HepG2 (cell line): Measurements from ENCODE around the gene ARHGEF7. TPM values are rescaled to one million over a fixed set of nuclear protein-coding genes. Genes with fewer than 3 reads are reported as not detected.

ENCODE experiments used
- HNRNPL ChIP-seq: fragments of 200-400 bp; formaldehyde crosslinking; IDR thresholded peaks from 2 replicates; pipeline ENCODE4 v1.6.1; 2017; ENCODE audit warnings: mild to moderate bottlenecking, low read depth, low read length
- JDP2 ChIP-seq: sonication (generic); formaldehyde crosslinking; IDR thresholded peaks from 2 replicates; pipeline ENCODE4 v1.8.1; 2022; ENCODE audit warnings: missing genetic modification reagents, borderline replicate concordance
- MBD4 ChIP-seq: IDR thresholded peaks from 2 replicates; pipeline ENCODE4 v1.6.1; 2012; ENCODE audit warnings: low read length, inconsistent platforms, borderline replicate concordance
- MYNN ChIP-seq: sonication (generic); formaldehyde crosslinking; IDR thresholded peaks from 2 replicates; pipeline ENCODE4 v1.4.0; 2020; ENCODE audit warnings: mild to moderate bottlenecking, low read depth, missing genetic modification reagents
- ONECUT2 ChIP-seq: sonication (generic); formaldehyde crosslinking; IDR thresholded peaks from 2 replicates; pipeline ENCODE4 v1.4.0; 2020; ENCODE audit warnings: missing genetic modification reagents
- SOX13 ChIP-seq, 3 experiments: fragments of 450-650 bp in 1 of 3; sonication (generic) in 1 of 3; formaldehyde crosslinking in 1 of 3; IDR thresholded peaks in 2 of 3; conservative IDR thresholded peaks in 1 of 3; 2 replicates each; pipeline versions ENCODE4 v1.5.0 to v1.6.1; 2016 to 2020; ENCODE audit warnings: antibody characterized with exemption in 1 of 3, mild to moderate bottlenecking in 1 of 3, missing compliant biosample characterization in 1 of 3, missing genetic modification reagents in 1 of 3, moderate library complexity in 1 of 3
- SPEN ChIP-seq: sonication (generic); formaldehyde crosslinking; IDR thresholded peaks from 2 replicates; pipeline ENCODE4 v1.5.1; 2020; ENCODE audit warnings: low read depth, mild to moderate bottlenecking, missing genetic modification reagents
- ZNF34 ChIP-seq: sonication (generic); formaldehyde crosslinking; IDR thresholded peaks from 2 replicates; pipeline ENCODE4 v1.4.0; 2020; ENCODE audit warnings: mild to moderate bottlenecking, missing genetic modification reagents, borderline replicate concordance
- polyA plus RNA-seq, 8 experiments: library from polyadenylated mRNA; depleted of rRNA in 3 of 8; stranded (reverse) in 7 of 8; unstranded in 1 of 8; fragments of >200 nt; fragmentation: Illumina TruSeq in 4 of 8; extraction: Trizol in 4 of 8; gene quantifications; 2 replicates each; pipeline versions ENCODE4 v1.2.1 to v1.2.3, GENCODE V29; 2011 to 2016; ENCODE audit warnings: low read depth in 4 of 8, missing spikeins in 1 of 8, mixed read lengths in 1 of 8; ENCODE audit not compliant: insufficient read depth in 1 of 8
- total RNA-seq, 5 experiments: library from RNA; depleted of rRNA; stranded (reverse); fragments of >200 nt; fragmentation: Illumina TruSeq; extraction: Trizol; gene quantifications; 2 replicates each; pipeline ENCODE4 v1.2.3, GENCODE V29; 2016; ENCODE audit warnings: low read depth in 1 of 5
- TF ChIP-seq, protein P1 (sequence below): sonication (generic); formaldehyde crosslinking; IDR thresholded peaks from 2 replicates; pipeline ENCODE4 v1.4.0; 2020; ENCODE audit warnings: missing genetic modification reagents
- TF ChIP-seq, protein P2 (sequence below): sonication (generic); formaldehyde crosslinking; IDR thresholded peaks from 2 replicates; pipeline ENCODE4 v1.4.0; 2020; ENCODE audit warnings: missing genetic modification reagents
- TF ChIP-seq, protein P3 (sequence below): sonication (generic); formaldehyde crosslinking; IDR thresholded peaks from 2 replicates; pipeline ENCODE4 v1.8.0; 2022; ENCODE audit warnings: mild to moderate bottlenecking, missing genetic modification reagents; ENCODE audit not compliant: insufficient replicate concordance
- TF ChIP-seq, protein P4 (sequence below): sonication (generic); formaldehyde crosslinking; IDR thresholded peaks from 2 replicates; pipeline ENCODE4 v1.9.0; 2021; ENCODE audit warnings: missing genetic modification reagents, borderline replicate concordance

The ARHGEF7 gene
- total and polyA plus RNA-seq, 2 of the 13 experiments (the other 11 are each of a cell fraction or from before 2014, with no cell fraction given) = 15.7 to 22.3 TPM

DNA sequence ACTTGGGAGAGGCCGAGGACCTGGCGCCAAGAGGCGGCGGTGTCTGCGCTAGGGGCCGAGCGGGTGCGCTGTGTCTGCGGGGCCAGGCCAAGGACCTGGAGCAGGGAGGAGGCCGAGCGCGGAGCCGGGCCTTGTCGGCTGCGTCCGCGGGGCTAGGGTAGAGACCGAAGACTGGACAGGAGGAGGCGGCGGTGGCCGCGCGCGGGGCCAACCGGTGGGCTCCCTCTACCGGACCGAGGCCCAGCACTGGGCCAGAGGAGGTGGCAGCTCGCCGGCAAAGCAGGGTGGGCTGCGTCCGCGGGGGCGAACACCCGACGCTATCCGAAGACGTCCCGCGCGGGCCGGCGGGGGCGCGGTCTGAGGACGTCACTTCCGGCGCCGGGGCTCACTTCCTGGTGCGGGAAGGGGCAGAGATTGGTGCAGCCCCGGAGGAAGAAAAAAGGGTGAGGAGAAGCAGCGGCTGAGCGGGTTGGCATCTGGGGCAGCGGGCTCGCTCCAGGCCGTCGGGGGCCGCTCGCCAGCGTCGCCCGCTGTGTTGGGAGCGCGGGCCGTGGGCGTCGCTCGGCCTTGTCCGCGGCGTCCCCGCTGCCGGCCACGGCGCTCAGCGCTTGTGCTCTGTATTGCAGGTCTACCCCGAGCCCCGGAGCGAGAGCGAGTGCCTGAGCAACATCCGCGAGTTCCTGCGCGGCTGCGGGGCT, 38.3 kb downstream of the ARHGEF7 start (continued):
- TF ChIP-seq, protein P1, sequence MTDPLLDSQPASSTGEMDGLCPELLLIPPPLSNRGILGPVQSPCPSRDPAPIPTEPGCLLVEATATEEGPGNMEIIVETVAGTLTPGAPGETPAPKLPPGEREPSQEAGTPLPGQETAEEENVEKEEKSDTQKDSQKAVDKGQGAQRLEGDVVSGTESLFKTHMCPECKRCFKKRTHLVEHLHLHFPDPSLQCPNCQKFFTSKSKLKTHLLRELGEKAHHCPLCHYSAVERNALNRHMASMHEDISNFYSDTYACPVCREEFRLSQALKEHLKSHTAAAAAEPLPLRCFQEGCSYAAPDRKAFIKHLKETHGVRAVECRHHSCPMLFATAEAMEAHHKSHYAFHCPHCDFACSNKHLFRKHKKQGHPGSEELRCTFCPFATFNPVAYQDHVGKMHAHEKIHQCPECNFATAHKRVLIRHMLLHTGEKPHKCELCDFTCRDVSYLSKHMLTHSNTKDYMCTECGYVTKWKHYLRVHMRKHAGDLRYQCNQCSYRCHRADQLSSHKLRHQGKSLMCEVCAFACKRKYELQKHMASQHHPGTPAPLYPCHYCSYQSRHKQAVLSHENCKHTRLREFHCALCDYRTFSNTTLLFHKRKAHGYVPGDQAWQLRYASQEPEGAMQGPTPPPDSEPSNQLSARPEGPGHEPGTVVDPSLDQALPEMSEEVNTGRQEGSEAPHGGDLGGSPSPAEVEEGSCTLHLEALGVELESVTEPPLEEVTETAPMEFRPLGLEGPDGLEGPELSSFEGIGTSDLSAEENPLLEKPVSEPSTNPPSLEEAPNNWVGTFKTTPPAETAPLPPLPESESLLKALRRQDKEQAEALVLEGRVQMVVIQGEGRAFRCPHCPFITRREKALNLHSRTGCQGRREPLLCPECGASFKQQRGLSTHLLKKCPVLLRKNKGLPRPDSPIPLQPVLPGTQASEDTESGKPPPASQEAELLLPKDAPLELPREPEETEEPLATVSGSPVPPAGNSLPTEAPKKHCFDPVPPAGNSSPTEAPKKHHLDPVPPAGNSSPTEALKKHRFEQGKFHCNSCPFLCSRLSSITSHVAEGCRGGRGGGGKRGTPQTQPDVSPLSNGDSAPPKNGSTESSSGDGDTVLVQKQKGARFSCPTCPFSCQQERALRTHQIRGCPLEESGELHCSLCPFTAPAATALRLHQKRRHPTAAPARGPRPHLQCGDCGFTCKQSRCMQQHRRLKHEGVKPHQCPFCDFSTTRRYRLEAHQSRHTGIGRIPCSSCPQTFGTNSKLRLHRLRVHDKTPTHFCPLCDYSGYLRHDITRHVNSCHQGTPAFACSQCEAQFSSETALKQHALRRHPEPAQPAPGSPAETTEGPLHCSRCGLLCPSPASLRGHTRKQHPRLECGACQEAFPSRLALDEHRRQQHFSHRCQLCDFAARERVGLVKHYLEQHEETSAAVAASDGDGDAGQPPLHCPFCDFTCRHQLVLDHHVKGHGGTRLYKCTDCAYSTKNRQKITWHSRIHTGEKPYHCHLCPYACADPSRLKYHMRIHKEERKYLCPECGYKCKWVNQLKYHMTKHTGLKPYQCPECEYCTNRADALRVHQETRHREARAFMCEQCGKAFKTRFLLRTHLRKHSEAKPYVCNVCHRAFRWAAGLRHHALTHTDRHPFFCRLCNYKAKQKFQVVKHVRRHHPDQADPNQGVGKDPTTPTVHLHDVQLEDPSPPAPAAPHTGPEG (CRISPR knock-in tag) = peak; percentile 62; the same call in 1 of the 2 replicates
- TF ChIP-seq, protein P2, sequence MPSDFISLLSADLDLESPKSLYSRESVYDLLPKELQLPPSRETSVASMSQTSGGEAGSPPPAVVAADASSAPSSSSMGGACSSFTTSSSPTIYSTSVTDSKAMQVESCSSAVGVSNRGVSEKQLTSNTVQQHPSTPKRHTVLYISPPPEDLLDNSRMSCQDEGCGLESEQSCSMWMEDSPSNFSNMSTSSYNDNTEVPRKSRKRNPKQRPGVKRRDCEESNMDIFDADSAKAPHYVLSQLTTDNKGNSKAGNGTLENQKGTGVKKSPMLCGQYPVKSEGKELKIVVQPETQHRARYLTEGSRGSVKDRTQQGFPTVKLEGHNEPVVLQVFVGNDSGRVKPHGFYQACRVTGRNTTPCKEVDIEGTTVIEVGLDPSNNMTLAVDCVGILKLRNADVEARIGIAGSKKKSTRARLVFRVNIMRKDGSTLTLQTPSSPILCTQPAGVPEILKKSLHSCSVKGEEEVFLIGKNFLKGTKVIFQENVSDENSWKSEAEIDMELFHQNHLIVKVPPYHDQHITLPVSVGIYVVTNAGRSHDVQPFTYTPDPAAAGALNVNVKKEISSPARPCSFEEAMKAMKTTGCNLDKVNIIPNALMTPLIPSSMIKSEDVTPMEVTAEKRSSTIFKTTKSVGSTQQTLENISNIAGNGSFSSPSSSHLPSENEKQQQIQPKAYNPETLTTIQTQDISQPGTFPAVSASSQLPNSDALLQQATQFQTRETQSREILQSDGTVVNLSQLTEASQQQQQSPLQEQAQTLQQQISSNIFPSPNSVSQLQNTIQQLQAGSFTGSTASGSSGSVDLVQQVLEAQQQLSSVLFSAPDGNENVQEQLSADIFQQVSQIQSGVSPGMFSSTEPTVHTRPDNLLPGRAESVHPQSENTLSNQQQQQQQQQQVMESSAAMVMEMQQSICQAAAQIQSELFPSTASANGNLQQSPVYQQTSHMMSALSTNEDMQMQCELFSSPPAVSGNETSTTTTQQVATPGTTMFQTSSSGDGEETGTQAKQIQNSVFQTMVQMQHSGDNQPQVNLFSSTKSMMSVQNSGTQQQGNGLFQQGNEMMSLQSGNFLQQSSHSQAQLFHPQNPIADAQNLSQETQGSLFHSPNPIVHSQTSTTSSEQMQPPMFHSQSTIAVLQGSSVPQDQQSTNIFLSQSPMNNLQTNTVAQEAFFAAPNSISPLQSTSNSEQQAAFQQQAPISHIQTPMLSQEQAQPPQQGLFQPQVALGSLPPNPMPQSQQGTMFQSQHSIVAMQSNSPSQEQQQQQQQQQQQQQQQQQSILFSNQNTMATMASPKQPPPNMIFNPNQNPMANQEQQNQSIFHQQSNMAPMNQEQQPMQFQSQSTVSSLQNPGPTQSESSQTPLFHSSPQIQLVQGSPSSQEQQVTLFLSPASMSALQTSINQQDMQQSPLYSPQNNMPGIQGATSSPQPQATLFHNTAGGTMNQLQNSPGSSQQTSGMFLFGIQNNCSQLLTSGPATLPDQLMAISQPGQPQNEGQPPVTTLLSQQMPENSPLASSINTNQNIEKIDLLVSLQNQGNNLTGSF = no peak
- TF ChIP-seq SOX13 (IDR thresholded peaks at IDR 0.05) (no peak), SOX13 (CRISPR knock-in tag; conservative IDR thresholded peaks at IDR 0.05 in 1 of 2, IDR thresholded peaks at IDR 0.05 in 1 of 2) (no peak; a peak in 1 of 4 replicates), ZNF34 (CRISPR knock-in tag) (peak; percentile 72; the same call in 1 of the 2 replicates), HNRNPL (0 out of 2 replicates have a peak, but pooled peaks have one; percentile 50), MYNN (CRISPR knock-in tag) (no peak), MBD4 (no peak), SPEN (CRISPR knock-in tag) (peak; percentile 91), JDP2 (no peak), ONECUT2 (CRISPR knock-in tag) (no peak)
- TF ChIP-seq, protein P3, sequence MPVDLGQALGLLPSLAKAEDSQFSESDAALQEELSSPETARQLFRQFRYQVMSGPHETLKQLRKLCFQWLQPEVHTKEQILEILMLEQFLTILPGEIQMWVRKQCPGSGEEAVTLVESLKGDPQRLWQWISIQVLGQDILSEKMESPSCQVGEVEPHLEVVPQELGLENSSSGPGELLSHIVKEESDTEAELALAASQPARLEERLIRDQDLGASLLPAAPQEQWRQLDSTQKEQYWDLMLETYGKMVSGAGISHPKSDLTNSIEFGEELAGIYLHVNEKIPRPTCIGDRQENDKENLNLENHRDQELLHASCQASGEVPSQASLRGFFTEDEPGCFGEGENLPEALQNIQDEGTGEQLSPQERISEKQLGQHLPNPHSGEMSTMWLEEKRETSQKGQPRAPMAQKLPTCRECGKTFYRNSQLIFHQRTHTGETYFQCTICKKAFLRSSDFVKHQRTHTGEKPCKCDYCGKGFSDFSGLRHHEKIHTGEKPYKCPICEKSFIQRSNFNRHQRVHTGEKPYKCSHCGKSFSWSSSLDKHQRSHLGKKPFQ (CRISPR knock-in tag) = peak; percentile 69
- TF ChIP-seq, protein P4, sequence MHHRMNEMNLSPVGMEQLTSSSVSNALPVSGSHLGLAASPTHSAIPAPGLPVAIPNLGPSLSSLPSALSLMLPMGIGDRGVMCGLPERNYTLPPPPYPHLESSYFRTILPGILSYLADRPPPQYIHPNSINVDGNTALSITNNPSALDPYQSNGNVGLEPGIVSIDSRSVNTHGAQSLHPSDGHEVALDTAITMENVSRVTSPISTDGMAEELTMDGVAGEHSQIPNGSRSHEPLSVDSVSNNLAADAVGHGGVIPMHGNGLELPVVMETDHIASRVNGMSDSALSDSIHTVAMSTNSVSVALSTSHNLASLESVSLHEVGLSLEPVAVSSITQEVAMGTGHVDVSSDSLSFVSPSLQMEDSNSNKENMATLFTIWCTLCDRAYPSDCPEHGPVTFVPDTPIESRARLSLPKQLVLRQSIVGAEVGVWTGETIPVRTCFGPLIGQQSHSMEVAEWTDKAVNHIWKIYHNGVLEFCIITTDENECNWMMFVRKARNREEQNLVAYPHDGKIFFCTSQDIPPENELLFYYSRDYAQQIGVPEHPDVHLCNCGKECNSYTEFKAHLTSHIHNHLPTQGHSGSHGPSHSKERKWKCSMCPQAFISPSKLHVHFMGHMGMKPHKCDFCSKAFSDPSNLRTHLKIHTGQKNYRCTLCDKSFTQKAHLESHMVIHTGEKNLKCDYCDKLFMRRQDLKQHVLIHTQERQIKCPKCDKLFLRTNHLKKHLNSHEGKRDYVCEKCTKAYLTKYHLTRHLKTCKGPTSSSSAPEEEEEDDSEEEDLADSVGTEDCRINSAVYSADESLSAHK = no peak
